ENCODE measurements around the gene KIF11.

KIF11 gene

GRCh38 chr10:92702301-92702916 is 109.5 kb downstream of the KIF11 start:
- DNase-seq (ENCODE audit: low read depth in 2 of 2): no peak
